DOHH2 (cell line): ENCODE data around the gene PIP5K1A.

Experiments used
- CTCF ChIP-seq: fragments of 200-600 bp; sonication (generic); IDR thresholded peaks from one replicate; pipeline ENCODE4 v1.5.1; 2014; ENCODE audit warnings: antibody characterized with exemption, mild to moderate bottlenecking, low read depth, low read length; ENCODE audit not compliant: poor library complexity, severe bottlenecking
- EZH2phosphoT487 ChIP-seq: fragments of 200-600 bp; sonication (generic); IDR thresholded peaks from 2 replicates; pipeline ENCODE4 v1.6.1; 2017; ENCODE audit warnings: borderline replicate concordance, mild to moderate bottlenecking, antibody characterized with exemption, low read length, moderate library complexity, mixed read lengths

GRCh38 chr1:151287341-151287699 lies 89.0 kb downstream of the PIP5K1A start:
- TF ChIP-seq CTCF (no peak), EZH2phosphoT487 (no peak)
